Kidney (tissue), 14 donors: ENCODE measurements around the gene EPHB6. TPM values are rescaled to one million over a fixed set of nuclear protein-coding genes. Genes with fewer than 3 reads are reported as not detected.
A peak's percentile ranks its signal among the peaks of the same experiment; 100 is the strongest.

Experiments used
- DNase-seq, 5 donors: peaks; one replicate each; pipeline ENCODE4 v3.0.0-alpha.2; 2013 to 2020
- FAIRE-seq: peaks from 2 replicates; lab custom pipeline; 2012; peaks lifted over from hg19 to GRCh38; lab: Jason Lieb, UNC
- H3K27ac ChIP-seq, 2 donors: one replicate each; pipeline ENCODE4 v1.7.0; 2013; ENCODE audit warnings: low read depth in 2 of 2, low read length in 2 of 2, inconsistent platforms in 1 of 2
- H3K27me3 ChIP-seq: one replicate; pipeline ENCODE4 v1.7.1; 2013; ENCODE audit warnings: low read length, inconsistent platforms; ENCODE audit not compliant: control insufficient read depth, insufficient read depth
- H3K36me3 ChIP-seq, 3 donors: one replicate each; pipeline versions ENCODE4 v1.7.0 to v1.7.1; 2013; ENCODE audit warnings: low read length in 3 of 3, control low read depth in 1 of 3, inconsistent platforms in 1 of 3; ENCODE audit not compliant: insufficient read depth in 3 of 3, control insufficient read depth in 2 of 3
- H3K4me1 ChIP-seq, 3 donors: one replicate each; pipeline versions ENCODE4 v1.7.0 to v1.7.1; 2013; ENCODE audit warnings: low read length in 3 of 3, inconsistent platforms in 1 of 3, low read depth in 1 of 3; ENCODE audit not compliant: control insufficient read depth in 2 of 3, insufficient read depth in 2 of 3
- H3K4me3 ChIP-seq, 3 donors: one replicate each; pipeline versions ENCODE4 v1.7.0 to v1.8.1; 2013; ENCODE audit warnings: low read length in 3 of 3, control low read depth in 1 of 3, inconsistent platforms in 1 of 3
- H3K9ac ChIP-seq, 3 donors: one replicate each; pipeline versions ENCODE4 v1.7.0 to v1.7.1; 2013; ENCODE audit warnings: low read length in 3 of 3, control low read depth in 1 of 3, inconsistent platforms in 1 of 3
- H3K9me3 ChIP-seq, 3 donors: one replicate each; pipeline versions ENCODE4 v1.7.0 to v1.7.1; 2013; ENCODE audit warnings: low read length in 3 of 3, control low read depth in 1 of 3, inconsistent platforms in 1 of 3; ENCODE audit not compliant: control insufficient read depth in 2 of 3, insufficient read depth in 1 of 3
- intact Hi-C: fragments of 100-400 bp; cut with DNase I; formaldehyde crosslinking; loops from one replicate; pipeline ENCODE4 v1.11.1; 2022
- polyA plus RNA-seq: library from polyadenylated mRNA; stranded (reverse); fragments of 350-450 nt; fragmentation: Illumina TruSeq; extraction: RNeasy Lipid Tissue Mini Kit (QIAGEN cat#74804); gene quantifications from one replicate; pipeline ENCODE4 v1.2.3, GENCODE V29; 2014; ENCODE audit warnings: low read depth, low replicate concordance; ENCODE audit not compliant: insufficient read depth
- total RNA-seq: library from RNA; stranded (reverse); fragmentation: NEBNext Ultra II Directional; extraction: Animal tissue kit (Norgen Biotek cat#: 25700); gene quantifications from one replicate; pipeline ENCODE4 v1.2.1, GENCODE V29; 2021
- TF ChIP-seq, protein P1 (sequence below): IDR thresholded peaks from 3 replicates; pipeline ENCODE4 v1.5.1; 2012; ENCODE audit warnings: mild to moderate bottlenecking, moderate library complexity, borderline replicate concordance; ENCODE audit not compliant: insufficient read depth; ENCODE audit errors: extremely low read depth
- donor health status: control.
- donor health status: control.
- donor health status: control.
- donor health status: control.
- donor health status: control.
- donor health status: DM: yes; HTN: yes; CAD: no.
- donor health status: Normal renal cell carcinoma (clear cell type).

EPHB6 gene
- total and polyA plus RNA-seq, 2 donors from 2014 or later: 10.4 to 17.4 TPM

DNA sequence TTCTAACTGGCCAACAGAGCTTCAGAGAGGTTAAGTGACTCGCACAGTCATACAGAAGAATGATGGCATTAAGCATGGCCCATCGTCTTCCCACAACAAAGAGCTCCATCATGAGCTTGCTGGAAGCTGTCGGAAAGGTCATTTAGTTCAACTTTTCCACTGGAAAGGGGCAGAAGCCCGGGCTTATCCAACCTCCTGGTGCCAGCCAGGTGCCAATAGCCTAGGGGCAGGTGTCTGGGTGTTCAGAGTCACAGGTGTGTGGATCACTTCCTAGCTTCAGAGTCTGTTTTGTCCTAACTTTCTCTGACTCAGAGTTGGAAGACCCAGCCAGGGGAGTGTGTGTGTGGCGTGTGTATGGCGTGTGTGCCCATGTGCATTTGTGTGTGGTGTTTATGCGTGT is 32.0 kb downstream of the EPHB6 start:
- FAIRE-seq (no peak), DNase-seq (peak in 1 of 5 donors; percentile 16)
- intact Hi-C loops: no loop called here
- H3K4me1 ChIP-seq: no peaks in the 10 kb centered on the region
- H3K27me3 ChIP-seq: no peaks in the 10 kb centered on the region
- H3K36me3 ChIP-seq: no peaks in the 10 kb centered on the region
- no peak overlapping the region for H3K27ac ChIP-seq
- H3K9me3 ChIP-seq: no peaks in the 10 kb centered on the region
- H3K4me3 ChIP-seq: no peak overlapping the region
- TF ChIP-seq, protein P1, sequence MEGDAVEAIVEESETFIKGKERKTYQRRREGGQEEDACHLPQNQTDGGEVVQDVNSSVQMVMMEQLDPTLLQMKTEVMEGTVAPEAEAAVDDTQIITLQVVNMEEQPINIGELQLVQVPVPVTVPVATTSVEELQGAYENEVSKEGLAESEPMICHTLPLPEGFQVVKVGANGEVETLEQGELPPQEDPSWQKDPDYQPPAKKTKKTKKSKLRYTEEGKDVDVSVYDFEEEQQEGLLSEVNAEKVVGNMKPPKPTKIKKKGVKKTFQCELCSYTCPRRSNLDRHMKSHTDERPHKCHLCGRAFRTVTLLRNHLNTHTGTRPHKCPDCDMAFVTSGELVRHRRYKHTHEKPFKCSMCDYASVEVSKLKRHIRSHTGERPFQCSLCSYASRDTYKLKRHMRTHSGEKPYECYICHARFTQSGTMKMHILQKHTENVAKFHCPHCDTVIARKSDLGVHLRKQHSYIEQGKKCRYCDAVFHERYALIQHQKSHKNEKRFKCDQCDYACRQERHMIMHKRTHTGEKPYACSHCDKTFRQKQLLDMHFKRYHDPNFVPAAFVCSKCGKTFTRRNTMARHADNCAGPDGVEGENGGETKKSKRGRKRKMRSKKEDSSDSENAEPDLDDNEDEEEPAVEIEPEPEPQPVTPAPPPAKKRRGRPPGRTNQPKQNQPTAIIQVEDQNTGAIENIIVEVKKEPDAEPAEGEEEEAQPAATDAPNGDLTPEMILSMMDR: no peak
- H3K9ac ChIP-seq: no peak overlapping the region

DNA sequence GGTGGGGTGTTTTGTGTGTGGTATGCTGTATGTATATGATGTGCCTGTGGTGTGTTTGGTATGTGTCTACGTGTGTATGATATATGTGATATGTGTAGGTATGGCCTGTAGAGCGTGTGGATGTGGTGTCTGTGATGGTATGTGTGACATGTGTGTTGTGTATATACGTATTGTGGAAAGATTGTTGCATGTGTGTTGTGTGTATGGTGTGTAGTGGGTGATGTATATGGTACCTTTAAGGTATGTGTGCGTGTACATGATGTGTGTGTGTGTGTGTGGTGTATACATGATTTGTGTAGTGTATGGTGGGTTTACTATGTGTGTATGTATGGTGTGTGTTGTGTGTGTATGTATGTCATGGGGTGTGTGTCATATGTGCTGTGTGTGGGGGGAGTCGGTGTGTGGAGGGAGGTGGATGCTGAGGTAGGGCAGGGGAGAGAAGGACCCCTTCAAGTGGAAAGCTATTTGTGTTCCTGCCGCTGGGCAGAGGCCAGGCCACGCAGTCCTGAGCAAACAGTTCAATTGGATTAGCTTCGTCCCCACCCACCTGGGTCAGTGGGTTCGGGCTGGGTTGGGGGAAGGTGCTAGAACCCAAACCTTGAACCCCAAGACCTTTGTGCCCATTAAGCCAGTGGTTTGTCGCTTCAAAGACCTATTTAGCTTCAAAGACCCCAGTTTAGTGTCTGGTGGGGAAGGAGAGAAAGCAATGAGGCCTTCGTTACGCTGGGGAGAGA is 32.6 kb downstream of the EPHB6 start:
- no peak overlapping the region for H3K27ac ChIP-seq
- intact Hi-C loops: no loop called here
- no peaks in the 10 kb centered on the region for H3K4me1 ChIP-seq
- FAIRE-seq (no peak), DNase-seq (peak in 2 of 5 donors; percentile 24 to 28)
- no peaks in the 10 kb centered on the region for H3K9me3 ChIP-seq
- H3K9ac ChIP-seq: no peak overlapping the region
- no peaks in the 10 kb centered on the region for H3K36me3 ChIP-seq
- no peaks in the 10 kb centered on the region for H3K27me3 ChIP-seq
- TF ChIP-seq, protein P1: no peak
- H3K4me3 ChIP-seq: no peak overlapping the region

DNA sequence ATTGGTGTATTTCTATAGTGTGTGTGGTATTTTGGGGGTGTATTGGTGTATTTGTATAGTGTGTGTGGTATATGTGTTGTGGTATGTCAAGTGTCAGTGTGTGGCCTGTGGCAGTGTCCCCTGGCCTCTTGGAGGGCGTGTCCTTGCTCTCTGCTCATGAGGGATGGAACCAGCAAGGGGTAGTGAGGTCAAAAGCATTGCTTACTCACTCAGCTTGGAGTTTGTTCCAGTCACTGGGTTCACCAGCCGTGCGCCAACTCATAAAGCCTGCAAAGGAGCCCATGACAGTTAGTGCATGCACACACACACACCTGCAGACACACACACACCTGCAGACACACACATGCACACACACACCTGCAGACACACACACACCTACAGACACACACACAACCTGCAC is 34.9 kb downstream of the EPHB6 start:
- DNase-seq (peak in 3 of 5 donors; percentile 22 to 38 (median 31)), FAIRE-seq (no peak)
- intact Hi-C loops: no loop called here

More for the DNA sequence above, 34.9 kb downstream of the EPHB6 start:
- Histone ChIP-seq H3K27me3 (no peaks in the 10 kb centered on the region), H3K9ac (no peak overlapping the region), H3K27ac (no peak overlapping the region), H3K4me1 (no peaks in the 10 kb centered on the region), H3K9me3 (no peaks in the 10 kb centered on the region), H3K36me3 (no peaks in the 10 kb centered on the region), H3K4me3 (no peak overlapping the region)
- TF ChIP-seq, protein P1: no peak
